Glutamatergic neuron (in vitro differentiated cells): ENCODE results near the gene CRB1. TPM values are rescaled to one million over a fixed set of nuclear protein-coding genes. Genes with fewer than 3 reads are reported as not detected.

Source experiments
- DNase-seq: peaks from one replicate; pipeline ENCODE4 v3.0.0; 2022
- H3K27ac Mint-ChIP-seq: one replicate; pipeline ENCODE4 v1.8.0; 2020; ENCODE audit warnings: mild to moderate bottlenecking, mixed read lengths, inconsistent platforms; ENCODE audit not compliant: unreplicated experiment
- H3K27me3 Mint-ChIP-seq: one replicate; pipeline ENCODE4 v1.8.0; 2020; ENCODE audit warnings: mild to moderate bottlenecking, moderate library complexity, mixed read lengths, inconsistent platforms; ENCODE audit not compliant: unreplicated experiment
- H3K36me3 Mint-ChIP-seq: one replicate; pipeline ENCODE4 v1.8.0; 2020; ENCODE audit warnings: mild to moderate bottlenecking, mixed read lengths, inconsistent platforms; ENCODE audit not compliant: unreplicated experiment
- H3K4me1 Mint-ChIP-seq: one replicate; pipeline ENCODE4 v1.8.0; 2020; ENCODE audit warnings: mild to moderate bottlenecking, low read depth, mixed read lengths, inconsistent platforms; ENCODE audit not compliant: unreplicated experiment
- H3K4me3 Mint-ChIP-seq: one replicate; pipeline ENCODE4 v1.8.0; 2020; ENCODE audit warnings: mild to moderate bottlenecking, mixed read lengths, inconsistent platforms; ENCODE audit not compliant: unreplicated experiment
- H3K9me3 Mint-ChIP-seq: one replicate; pipeline ENCODE4 v1.8.0; 2020; ENCODE audit warnings: mild to moderate bottlenecking, moderate library complexity, mixed read lengths, inconsistent platforms; ENCODE audit not compliant: unreplicated experiment
- total RNA-seq: library from RNA; stranded (reverse); fragmentation: NEBNext Ultra II Directional; extraction: Animal tissue kit (Norgen Biotek cat#: 25700); gene quantifications from one replicate; pipeline ENCODE4 v1.2.1, GENCODE V29; 2021; ENCODE audit not compliant: unreplicated experiment
- TF ChIP-seq, protein P1 (sequence below): fragments of 200-600 bp; sonication (generic); IDR thresholded peaks from one replicate; pipeline ENCODE4 v1.5.0; 2021; ENCODE audit not compliant: partially characterized antibody, unreplicated experiment

The CRB1 gene
- total RNA-seq, 1 donor from 2014 or later = 7.3 TPM

DNA sequence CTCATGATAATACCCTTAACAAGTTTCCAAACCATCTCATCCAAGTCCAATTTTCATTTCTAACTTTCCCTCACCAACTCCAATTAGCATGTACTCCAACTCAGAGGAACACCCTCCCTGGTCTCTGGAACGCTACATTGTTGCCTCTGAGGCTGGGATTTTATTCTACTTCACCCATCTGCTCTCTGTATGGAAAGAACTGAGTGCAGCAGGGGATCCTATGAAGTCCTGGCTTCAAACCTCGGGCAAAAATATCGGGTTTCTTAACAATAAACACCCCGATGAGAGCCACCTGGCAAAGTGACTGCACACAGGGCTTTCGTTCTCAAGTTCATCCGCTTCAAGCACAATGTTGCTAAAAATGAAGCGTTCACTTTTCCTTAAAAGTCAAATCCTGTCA is 99.6 kb downstream of the CRB1 start:
- Mint-ChIP-seq H3K27me3 (no peaks in the 10 kb centered on the region), H3K36me3 (no peaks in the 10 kb centered on the region), H3K4me3 (no peak overlapping the region), H3K27ac (no peak overlapping the region), H3K9me3 (no peaks in the 10 kb centered on the region), H3K4me1 (peaks cover 2% of the 10 kb centered on the region)
- no peak for DNase-seq
- TF ChIP-seq, protein P1, sequence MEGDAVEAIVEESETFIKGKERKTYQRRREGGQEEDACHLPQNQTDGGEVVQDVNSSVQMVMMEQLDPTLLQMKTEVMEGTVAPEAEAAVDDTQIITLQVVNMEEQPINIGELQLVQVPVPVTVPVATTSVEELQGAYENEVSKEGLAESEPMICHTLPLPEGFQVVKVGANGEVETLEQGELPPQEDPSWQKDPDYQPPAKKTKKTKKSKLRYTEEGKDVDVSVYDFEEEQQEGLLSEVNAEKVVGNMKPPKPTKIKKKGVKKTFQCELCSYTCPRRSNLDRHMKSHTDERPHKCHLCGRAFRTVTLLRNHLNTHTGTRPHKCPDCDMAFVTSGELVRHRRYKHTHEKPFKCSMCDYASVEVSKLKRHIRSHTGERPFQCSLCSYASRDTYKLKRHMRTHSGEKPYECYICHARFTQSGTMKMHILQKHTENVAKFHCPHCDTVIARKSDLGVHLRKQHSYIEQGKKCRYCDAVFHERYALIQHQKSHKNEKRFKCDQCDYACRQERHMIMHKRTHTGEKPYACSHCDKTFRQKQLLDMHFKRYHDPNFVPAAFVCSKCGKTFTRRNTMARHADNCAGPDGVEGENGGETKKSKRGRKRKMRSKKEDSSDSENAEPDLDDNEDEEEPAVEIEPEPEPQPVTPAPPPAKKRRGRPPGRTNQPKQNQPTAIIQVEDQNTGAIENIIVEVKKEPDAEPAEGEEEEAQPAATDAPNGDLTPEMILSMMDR = no peak

DNA sequence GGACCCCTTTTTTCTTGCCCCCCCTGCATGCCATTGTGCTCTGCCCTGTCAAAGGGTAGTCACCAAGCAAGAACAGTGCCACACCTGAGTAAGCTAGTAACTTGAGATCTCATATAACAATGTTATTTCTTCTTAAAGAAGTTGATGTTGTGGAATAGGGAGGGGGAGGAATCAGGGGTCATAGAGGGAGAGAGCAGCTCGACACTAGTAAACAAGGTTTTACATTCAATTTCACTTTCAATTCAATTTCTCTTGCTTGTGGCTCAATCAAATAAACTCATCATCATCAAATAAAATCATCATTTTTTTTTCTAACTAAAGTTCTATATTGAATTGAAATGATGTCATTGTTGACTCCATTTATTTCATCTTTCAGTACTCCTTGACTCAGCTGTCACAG is 106.4 kb downstream of the CRB1 start:
- no peak overlapping the region for H3K4me3 Mint-ChIP-seq
- no peaks in the 10 kb centered on the region for H3K36me3 Mint-ChIP-seq
- H3K4me1 Mint-ChIP-seq = no peaks in the 10 kb centered on the region
- H3K27me3 Mint-ChIP-seq = no peaks in the 10 kb centered on the region
- no peaks in the 10 kb centered on the region for H3K9me3 Mint-ChIP-seq
- TF ChIP-seq, protein P1 = no peak
- DNase-seq = no peak
- no peak overlapping the region for H3K27ac Mint-ChIP-seq

DNA sequence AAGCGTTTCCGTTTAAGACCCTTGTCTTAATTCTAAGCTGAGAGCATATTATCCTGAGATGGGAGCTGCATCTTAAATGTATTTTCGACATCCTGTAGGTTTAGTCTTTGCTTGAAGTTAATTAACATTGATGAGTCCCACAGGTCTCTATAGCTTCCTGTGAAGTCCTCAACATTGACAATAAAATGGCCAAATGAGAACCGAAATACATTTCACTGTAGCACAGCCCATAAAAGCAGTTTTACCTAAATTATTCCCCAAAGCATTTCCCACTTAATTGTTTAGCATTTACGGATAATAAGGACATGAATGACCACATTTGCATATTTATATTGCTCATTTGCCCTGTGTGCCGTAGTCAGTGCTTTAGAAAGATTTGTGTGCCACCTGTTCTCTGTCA is 116.4 kb downstream of the CRB1 start:
- no peaks in the 10 kb centered on the region for H3K9me3 Mint-ChIP-seq
- no peak overlapping the region for H3K27ac Mint-ChIP-seq

DNA sequence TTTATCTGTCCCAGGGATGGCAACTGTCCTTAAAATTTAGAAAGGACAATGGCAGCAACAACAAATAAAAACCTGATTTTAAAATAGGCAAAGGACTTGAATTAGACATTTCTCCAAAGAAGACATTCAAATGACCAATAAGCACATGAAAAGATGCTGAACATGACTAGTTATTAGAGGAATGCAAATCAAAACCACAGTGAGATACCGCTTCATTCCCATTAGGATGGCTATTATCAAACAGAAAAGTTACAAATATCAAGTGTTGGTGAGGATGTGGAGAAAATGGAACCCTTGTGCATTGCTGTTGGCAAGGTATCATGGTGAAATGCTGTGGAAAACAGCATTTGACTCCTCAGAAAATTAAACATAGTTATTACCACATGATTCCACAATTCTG is 120.7 kb downstream of the CRB1 start:
- H3K27ac Mint-ChIP-seq = no peak overlapping the region
- no peak overlapping the region for H3K4me3 Mint-ChIP-seq
- no peaks in the 10 kb centered on the region for H3K36me3 Mint-ChIP-seq
- TF ChIP-seq, protein P1 = no peak
- H3K9me3 Mint-ChIP-seq = no peaks in the 10 kb centered on the region
- H3K4me1 Mint-ChIP-seq = no peaks in the 10 kb centered on the region
- DNase-seq = no peak
- H3K27me3 Mint-ChIP-seq = no peaks in the 10 kb centered on the region

More for the DNA sequence above, 116.4 kb downstream of the CRB1 start:
- no peak overlapping the region for H3K4me3 Mint-ChIP-seq
- no peaks in the 10 kb centered on the region for H3K4me1 Mint-ChIP-seq
- no peaks in the 10 kb centered on the region for H3K36me3 Mint-ChIP-seq
- H3K27me3 Mint-ChIP-seq = no peaks in the 10 kb centered on the region
- DNase-seq = no peak
- TF ChIP-seq, protein P1 = no peak

DNA sequence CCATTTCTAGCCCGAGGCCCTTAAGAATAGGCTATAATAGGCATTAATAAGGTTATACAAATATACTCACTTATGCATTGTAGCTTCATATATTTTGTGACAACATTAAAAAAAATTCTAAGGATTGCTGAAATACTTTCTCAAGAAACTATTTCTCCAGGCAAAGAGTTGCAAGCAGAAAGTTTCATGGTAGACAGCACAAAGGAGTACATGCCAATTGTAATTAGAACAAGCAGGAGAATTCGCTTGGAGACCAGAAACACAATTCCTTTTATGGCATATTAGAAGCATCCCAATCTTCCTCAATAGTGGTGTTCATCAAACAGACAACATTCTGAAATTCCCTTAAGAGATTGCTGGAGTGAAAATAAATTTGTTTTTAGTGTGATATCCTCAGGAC is 122.8 kb downstream of the CRB1 start:
- no peaks in the 10 kb centered on the region for H3K9me3 Mint-ChIP-seq
- H3K27me3 Mint-ChIP-seq = no peaks in the 10 kb centered on the region
- TF ChIP-seq, protein P1 = no peak
- H3K4me1 Mint-ChIP-seq = no peaks in the 10 kb centered on the region
- no peak overlapping the region for H3K4me3 Mint-ChIP-seq
- no peak for DNase-seq
- no peaks in the 10 kb centered on the region for H3K36me3 Mint-ChIP-seq
- H3K27ac Mint-ChIP-seq = no peak overlapping the region
